K562 (cell line): ENCODE results near the gene TALDO1. TPM values are rescaled to one million over a fixed set of nuclear protein-coding genes. Genes with fewer than 3 reads are reported as not detected.

ENCODE experiments used
- BRCA1 ChIP-seq, 2 experiments: fragments of 450-650 bp in 1 of 2; sonication (generic) in 1 of 2; formaldehyde crosslinking in 1 of 2; IDR thresholded peaks; 2 replicates each; pipeline versions ENCODE4 v1.5.0 to v1.6.1; 2017 to 2020; ENCODE audit warnings: mild to moderate bottlenecking in 1 of 2, missing genetic modification reagents in 1 of 2
- CHD4 ChIP-seq: fragments of 200-600 bp; sonication (generic); IDR thresholded peaks from 3 replicates; pipeline ENCODE4 v1.6.1; 2012; ENCODE audit warnings: low read depth, mild to moderate bottlenecking, mixed read lengths, low read length, inconsistent platforms; ENCODE audit not compliant: insufficient read depth, insufficient replicate concordance, poor library complexity, severe bottlenecking
- CTBP1 ChIP-seq: fragments of 450-650 bp; IDR thresholded peaks from 2 replicates; pipeline ENCODE4 v1.6.1; 2016; ENCODE audit warnings: borderline replicate concordance
- DLX4 ChIP-seq: fragments of 250-450 bp; sonication (Bioruptor Pico); IDR thresholded peaks from 2 replicates; pipeline ENCODE4 v1.6.1; 2021; ENCODE audit warnings: mild to moderate bottlenecking
- HDAC3 ChIP-seq: fragments of 450-650 bp; IDR thresholded peaks from 2 replicates; pipeline ENCODE4 v1.6.1; 2018; ENCODE audit warnings: borderline replicate concordance, mild to moderate bottlenecking, moderate library complexity; ENCODE audit not compliant: partially characterized antibody
- HMG20B ChIP-seq: fragments of 250-450 bp; sonication (Bioruptor Pico); IDR thresholded peaks from 2 replicates; pipeline ENCODE4 v1.5.0; 2021; ENCODE audit warnings: mild to moderate bottlenecking
- HMGN3 ChIP-seq: IDR thresholded peaks from 2 replicates; pipeline ENCODE4 v1.6.1; 2011; ENCODE audit warnings: borderline replicate concordance, low read depth, mild to moderate bottlenecking, mixed read lengths, low read length; ENCODE audit not compliant: insufficient read length; ENCODE audit errors: extremely low read depth
- HNRNPUL1 ChIP-seq: fragments of 200-400 bp; formaldehyde crosslinking; IDR thresholded peaks from 2 replicates; pipeline ENCODE4 v1.6.1; 2017; ENCODE audit warnings: low read length
- JUNB ChIP-seq: fragments of 450-650 bp; formaldehyde crosslinking; conservative IDR thresholded peaks from 2 replicates; pipeline ENCODE4 v1.4.0; 2020; ENCODE audit warnings: mild to moderate bottlenecking
- LCOR ChIP-seq: sonication (generic); formaldehyde crosslinking; IDR thresholded peaks from 2 replicates; pipeline ENCODE4 v1.8.0; 2022; ENCODE audit warnings: mild to moderate bottlenecking, missing genetic modification reagents
- MAZ ChIP-seq, 2 experiments: fragments of 450-650 bp in 1 of 2; sonication (generic) in 1 of 2; formaldehyde crosslinking; IDR thresholded peaks in 1 of 2; conservative IDR thresholded peaks in 1 of 2; 2 replicates each; pipeline versions ENCODE4 v1.4.0 to v1.5.0; 2020; ENCODE audit warnings: mild to moderate bottlenecking in 1 of 2, missing genetic modification reagents in 1 of 2
- MEF2A ChIP-seq: IDR thresholded peaks from 2 replicates; pipeline ENCODE4 v1.6.1; 2011; ENCODE audit warnings: low read depth, mild to moderate bottlenecking, low read length, moderate library complexity; ENCODE audit not compliant: control insufficient read depth
- NR2F6 ChIP-seq: fragments of 450-650 bp; formaldehyde crosslinking; IDR thresholded peaks from 2 replicates; pipeline ENCODE4 v1.4.0; 2020; ENCODE audit warnings: mild to moderate bottlenecking
- PURB ChIP-seq: sonication (generic); formaldehyde crosslinking; IDR thresholded peaks from 2 replicates; pipeline ENCODE4 v1.9.0; 2021; ENCODE audit warnings: low read depth, mild to moderate bottlenecking, missing genetic modification reagents
- SMAD2 ChIP-seq: fragments of 150-350 bp; IDR thresholded peaks from 2 replicates; pipeline ENCODE4 v1.6.1; 2014; ENCODE audit warnings: low read depth, mild to moderate bottlenecking, low read length
- SMAD4 ChIP-seq: fragments of 250-450 bp; sonication (Bioruptor Pico); conservative IDR thresholded peaks from 2 replicates; pipeline ENCODE4 v1.8.0; 2021; ENCODE audit warnings: inconsistent platforms, mild to moderate bottlenecking, moderate library complexity
- SRSF7 ChIP-seq: fragments of 200-400 bp; formaldehyde crosslinking; optimal IDR thresholded peaks from 2 replicates; pipeline ENCODE3; 2017; ENCODE audit warnings: mild to moderate bottlenecking, low read depth, low read length
- THRB ChIP-seq: fragments of 450-650 bp; formaldehyde crosslinking; conservative IDR thresholded peaks from 2 replicates; pipeline ENCODE4 v1.4.0; 2022; ENCODE audit warnings: mild to moderate bottlenecking, missing genetic modification characterization
- USF1 ChIP-seq: sonication (generic); formaldehyde crosslinking; IDR thresholded peaks from 2 replicates; pipeline ENCODE4 v1.9.0; 2022; ENCODE audit warnings: mild to moderate bottlenecking, missing genetic modification reagents
- ZBED1 ChIP-seq: IDR thresholded peaks from 2 replicates; pipeline ENCODE4 v1.6.1; 2014
- ZBTB5 ChIP-seq: fragments of 450-650 bp; IDR thresholded peaks from 2 replicates; pipeline ENCODE4 v1.6.1; 2017; ENCODE audit warnings: antibody characterized with exemption
- ZC3H8 ChIP-seq: fragments of 450-650 bp; IDR thresholded peaks from 2 replicates; pipeline ENCODE4 v1.6.1; 2017
- ZNF121 ChIP-seq: sonication (generic); formaldehyde crosslinking; conservative IDR thresholded peaks from 2 replicates; pipeline ENCODE4 v1.8.0; 2022; ENCODE audit warnings: missing genetic modification reagents
- ZNF253 ChIP-seq: fragments of 250-450 bp; sonication (Bioruptor Pico); conservative IDR thresholded peaks from 2 replicates; pipeline ENCODE4 v1.6.1; 2021; ENCODE audit warnings: mild to moderate bottlenecking
- ZNF57 ChIP-seq: fragments of 450-650 bp; formaldehyde crosslinking; IDR thresholded peaks from 2 replicates; pipeline ENCODE4 v1.4.0; 2020; ENCODE audit warnings: mild to moderate bottlenecking, moderate library complexity
- polyA plus RNA-seq, 8 experiments: library from polyadenylated mRNA; depleted of rRNA in 4 of 8; stranded (reverse) in 5 of 8; unstranded in 3 of 8; fragments of >200 nt; fragmentation: Nextera tagmentation in 2 of 8; fragmentation: Illumina TruSeq in 1 of 8; extraction: Ambion mirVana in 2 of 8; extraction: Trizol in 1 of 8; gene quantifications; 2 replicates each; pipeline versions ENCODE4 v1.2.1 to v1.2.3, GENCODE V29; 2011 to 2014; ENCODE audit warnings: inconsistent platforms in 1 of 8, missing spikeins in 1 of 8
- total RNA-seq, 7 experiments: library from RNA; depleted of rRNA in 6 of 7; stranded (reverse); fragments of >200 nt in 6 of 7; fragmentation: Illumina TruSeq in 2 of 7; extraction: Trizol in 2 of 7; gene quantifications; 2 replicates each; pipeline versions ENCODE4 v1.2.1 to v1.2.3, GENCODE V29; 2011 to 2021; ENCODE audit warnings: low replicate concordance in 1 of 7

The TALDO1 gene
- total and polyA plus RNA-seq, 9 of the 15 experiments (the other 6 are each of a cell fraction or from before 2014, with no cell fraction given), result 260 to 541 (median 441) TPM

- no peak for TF ChIP-seq ZBTB5
- TF ChIP-seq ZNF57, result no peak
- peak; percentile 63 for TF ChIP-seq USF1 (CRISPR knock-in tag)
- TF ChIP-seq ZBED1, result no peak
- no peak for TF ChIP-seq HNRNPUL1
- no peak for TF ChIP-seq PURB (CRISPR knock-in tag)
- TF ChIP-seq SMAD2, result no peak
- no peak for TF ChIP-seq DLX4
- TF ChIP-seq HDAC3, result no peak
- TF ChIP-seq CTBP1, result no peak
- no peak for TF ChIP-seq SRSF7
- TF ChIP-seq BRCA1 (IDR thresholded peaks at IDR 0.05), result no peak
- 0 out of 2 replicates have a peak, but pooled peaks have one; percentile 45 for TF ChIP-seq BRCA1 (CRISPR knock-in tag; IDR thresholded peaks at IDR 0.05)
- TF ChIP-seq JUNB (CRISPR knock-in tag), result no peak
- TF ChIP-seq NR2F6 (CRISPR knock-in tag), result no peak
- TF ChIP-seq MAZ (CRISPR knock-in tag; conservative IDR thresholded peaks at IDR 0.05 in 1 of 2, IDR thresholded peaks at IDR 0.05 in 1 of 2), result peak; percentile 8 to 32; a peak in 1 of 4 replicates
- no peak for TF ChIP-seq THRB
- no peak for TF ChIP-seq HMGN3
- no peak for TF ChIP-seq ZNF121
- no peak for TF ChIP-seq LCOR (CRISPR knock-in tag)
- no peak for TF ChIP-seq ZC3H8
- no peak for TF ChIP-seq CHD4
- no peak for TF ChIP-seq HMG20B (CRISPR knock-in tag)
- no peak for TF ChIP-seq ZNF253
- TF ChIP-seq SMAD4 (CRISPR knock-in tag), result no peak
- no peak for TF ChIP-seq MEF2A
These were observed 50.2 kb downstream of the TALDO1 start (continued) for GRCh38 chr11:797296-798092.
